Measurements from ENCODE around the gene DISC1.

DNA sequence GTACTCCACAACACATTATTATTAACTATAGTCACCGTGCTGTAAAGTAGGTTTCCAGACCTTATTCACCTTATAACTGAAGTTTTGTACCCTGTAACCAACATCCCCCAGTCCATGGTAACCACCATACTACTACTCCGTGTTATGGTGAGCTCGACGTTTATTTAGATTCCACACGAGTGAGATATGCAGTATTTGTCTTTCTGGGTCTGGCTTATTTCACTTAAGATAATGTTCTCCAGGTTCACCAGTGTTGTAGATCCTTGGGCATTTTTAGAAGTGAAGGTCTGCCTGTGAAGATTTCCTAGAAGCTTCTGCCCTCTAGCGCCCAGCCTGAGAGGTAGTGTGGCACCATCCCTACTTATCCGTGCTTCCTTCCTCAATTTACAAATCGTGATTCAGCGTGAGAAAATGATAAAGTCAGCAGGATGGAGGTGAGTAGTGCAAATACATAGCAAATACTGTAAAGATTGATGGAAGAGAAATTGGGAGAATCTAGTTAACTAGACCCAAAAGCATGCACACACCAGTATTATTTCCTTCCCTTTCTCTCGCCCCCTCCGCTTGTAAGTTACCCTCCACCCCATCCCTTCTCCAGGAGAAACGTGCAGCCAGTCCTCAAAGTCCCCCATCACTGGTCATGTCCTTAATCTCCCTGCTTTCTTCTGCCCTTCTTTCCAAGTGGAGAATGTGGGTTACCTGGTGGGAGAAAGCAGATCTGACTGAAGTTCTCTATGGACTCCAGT is 36.0 kb upstream of the DISC1 start:
- no peak for TF ChIP-seq POLR2AphosphoS5 (IDR thresholded peaks at IDR 0.05; ENCODE audit: low read depth, low read length)
- TF ChIP-seq, protein P1, sequence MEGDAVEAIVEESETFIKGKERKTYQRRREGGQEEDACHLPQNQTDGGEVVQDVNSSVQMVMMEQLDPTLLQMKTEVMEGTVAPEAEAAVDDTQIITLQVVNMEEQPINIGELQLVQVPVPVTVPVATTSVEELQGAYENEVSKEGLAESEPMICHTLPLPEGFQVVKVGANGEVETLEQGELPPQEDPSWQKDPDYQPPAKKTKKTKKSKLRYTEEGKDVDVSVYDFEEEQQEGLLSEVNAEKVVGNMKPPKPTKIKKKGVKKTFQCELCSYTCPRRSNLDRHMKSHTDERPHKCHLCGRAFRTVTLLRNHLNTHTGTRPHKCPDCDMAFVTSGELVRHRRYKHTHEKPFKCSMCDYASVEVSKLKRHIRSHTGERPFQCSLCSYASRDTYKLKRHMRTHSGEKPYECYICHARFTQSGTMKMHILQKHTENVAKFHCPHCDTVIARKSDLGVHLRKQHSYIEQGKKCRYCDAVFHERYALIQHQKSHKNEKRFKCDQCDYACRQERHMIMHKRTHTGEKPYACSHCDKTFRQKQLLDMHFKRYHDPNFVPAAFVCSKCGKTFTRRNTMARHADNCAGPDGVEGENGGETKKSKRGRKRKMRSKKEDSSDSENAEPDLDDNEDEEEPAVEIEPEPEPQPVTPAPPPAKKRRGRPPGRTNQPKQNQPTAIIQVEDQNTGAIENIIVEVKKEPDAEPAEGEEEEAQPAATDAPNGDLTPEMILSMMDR (IDR thresholded peaks at IDR 0.05) = peak; percentile 86
- TF ChIP-seq, protein P2, sequence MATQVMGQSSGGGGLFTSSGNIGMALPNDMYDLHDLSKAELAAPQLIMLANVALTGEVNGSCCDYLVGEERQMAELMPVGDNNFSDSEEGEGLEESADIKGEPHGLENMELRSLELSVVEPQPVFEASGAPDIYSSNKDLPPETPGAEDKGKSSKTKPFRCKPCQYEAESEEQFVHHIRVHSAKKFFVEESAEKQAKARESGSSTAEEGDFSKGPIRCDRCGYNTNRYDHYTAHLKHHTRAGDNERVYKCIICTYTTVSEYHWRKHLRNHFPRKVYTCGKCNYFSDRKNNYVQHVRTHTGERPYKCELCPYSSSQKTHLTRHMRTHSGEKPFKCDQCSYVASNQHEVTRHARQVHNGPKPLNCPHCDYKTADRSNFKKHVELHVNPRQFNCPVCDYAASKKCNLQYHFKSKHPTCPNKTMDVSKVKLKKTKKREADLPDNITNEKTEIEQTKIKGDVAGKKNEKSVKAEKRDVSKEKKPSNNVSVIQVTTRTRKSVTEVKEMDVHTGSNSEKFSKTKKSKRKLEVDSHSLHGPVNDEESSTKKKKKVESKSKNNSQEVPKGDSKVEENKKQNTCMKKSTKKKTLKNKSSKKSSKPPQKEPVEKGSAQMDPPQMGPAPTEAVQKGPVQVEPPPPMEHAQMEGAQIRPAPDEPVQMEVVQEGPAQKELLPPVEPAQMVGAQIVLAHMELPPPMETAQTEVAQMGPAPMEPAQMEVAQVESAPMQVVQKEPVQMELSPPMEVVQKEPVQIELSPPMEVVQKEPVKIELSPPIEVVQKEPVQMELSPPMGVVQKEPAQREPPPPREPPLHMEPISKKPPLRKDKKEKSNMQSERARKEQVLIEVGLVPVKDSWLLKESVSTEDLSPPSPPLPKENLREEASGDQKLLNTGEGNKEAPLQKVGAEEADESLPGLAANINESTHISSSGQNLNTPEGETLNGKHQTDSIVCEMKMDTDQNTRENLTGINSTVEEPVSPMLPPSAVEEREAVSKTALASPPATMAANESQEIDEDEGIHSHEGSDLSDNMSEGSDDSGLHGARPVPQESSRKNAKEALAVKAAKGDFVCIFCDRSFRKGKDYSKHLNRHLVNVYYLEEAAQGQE (IDR thresholded peaks at IDR 0.05; ENCODE audit: insufficient read depth in 1 of 2, low read depth in 2 of 2, low read length in 1 of 2) = no peak
